Calu3 (cell line): ENCODE measurements around the gene SLC22A8. TPM values are rescaled to one million over a fixed set of nuclear protein-coding genes. Genes with fewer than 3 reads are reported as not detected.

ENCODE experiments used
- BruUV-seq: library from RNA; stranded (reverse); fragments of 400-500 nt; replicated peaks from 2 replicates; lab custom pipeline; 2021; lab: Mats Ljungman, UMichigan
- CTCF ChIA-PET: fragments of 300-600 bp; sonication (Branson Sonifier 250); formaldehyde crosslinking; loops from one replicate; lab custom pipeline; 2022; ENCODE audit warnings: antibody characterized with exemption; lab: Charles Lee
- DNase-seq: peaks from one replicate; pipeline ENCODE4 v3.0.0; 2022
- H3K27ac Mint-ChIP-seq: one replicate; pipeline ENCODE4 v1.8.0; 2022; ENCODE audit warnings: mixed read lengths; ENCODE audit not compliant: unreplicated experiment
- H3K27me3 Mint-ChIP-seq: one replicate; pipeline ENCODE4 v1.8.0; 2022; ENCODE audit warnings: mixed read lengths; ENCODE audit not compliant: unreplicated experiment
- H3K36me3 Mint-ChIP-seq: one replicate; pipeline ENCODE4 v1.8.0; 2022; ENCODE audit warnings: mild to moderate bottlenecking, moderate library complexity, mixed read lengths; ENCODE audit not compliant: insufficient read depth, unreplicated experiment
- H3K4me1 Mint-ChIP-seq: one replicate; pipeline ENCODE4 v1.8.0; 2022; ENCODE audit warnings: mild to moderate bottlenecking, low read depth, mixed read lengths; ENCODE audit not compliant: unreplicated experiment
- H3K4me3 Mint-ChIP-seq: one replicate; pipeline ENCODE4 v1.8.0; 2022; ENCODE audit warnings: mild to moderate bottlenecking, low read depth, moderate library complexity, mixed read lengths; ENCODE audit not compliant: unreplicated experiment
- H3K9me3 Mint-ChIP-seq: one replicate; pipeline ENCODE4 v1.8.0; 2022; ENCODE audit warnings: low read depth, mixed read lengths; ENCODE audit not compliant: unreplicated experiment
- CTCF ChIP-seq: fragments of 200-600 bp; IDR thresholded peaks from one replicate; pipeline ENCODE4 v1.8.0; 2022; ENCODE audit warnings: antibody characterized with exemption; ENCODE audit not compliant: unreplicated experiment
- intact Hi-C: fragments of 100-400 bp; cut with micrococcal nuclease; formaldehyde crosslinking; loops from one replicate; pipeline ENCODE4 v1.10.0; 2022; ENCODE audit not compliant: unreplicated experiment
- total RNA-seq: library from RNA; stranded (reverse); gene quantifications from 2 replicates; pipeline ENCODE4 v1.2.3, GENCODE V29; 2022

SLC22A8 gene
- total RNA-seq, 1 experiment from 2014 or later: not detected

GRCh38 chr11:63023841-63024648 lies 8.4 kb upstream of the SLC22A8 start:
- Mint-ChIP-seq H3K36me3 (no peaks in the 10 kb centered on the region), H3K9me3 (no peaks in the 10 kb centered on the region), H3K4me1 (no peaks in the 10 kb centered on the region), H3K27ac (no peak overlapping the region), H3K27me3 (peaks cover 84% of the 10 kb centered on the region), H3K4me3 (no peak overlapping the region)
- CTCF ChIA-PET: interaction anchor here (0.6 to 2.8 kb wide), 4 partner anchors 21 to 121 kb away, joined by 3 to 35 read pairs (median 10); no protein-coding TSS in a partner anchor
- intact Hi-C loops: loop anchor here (1.0 kb wide), 1 partner anchor 118 kb away; no protein-coding TSS in a partner anchor
- peak; percentile 98 for TF ChIP-seq CTCF
- DNase-seq: peak; percentile 90
- no TSS peak for BruUV-seq

- Mint-ChIP-seq H3K36me3 (no peaks in the 10 kb centered on the region), H3K4me3 (no peak overlapping the region), H3K4me1 (no peaks in the 10 kb centered on the region), H3K27me3 (peaks cover 84% of the 10 kb centered on the region), H3K9me3 (no peaks in the 10 kb centered on the region), H3K27ac (no peak overlapping the region)
- intact Hi-C loops: no loop called here
- CTCF ChIA-PET: interaction anchor here (0.6 to 2.8 kb wide), 5 partner anchors 21 to 142 kb away, joined by 3 to 35 read pairs (median 6); partner anchors contain the start of gene SLC3A2
- no TSS peak for BruUV-seq
- no peak for TF ChIP-seq CTCF
- DNase-seq: no peak
Observed at GRCh38 chr11:63023222-63023814, 7.7 kb upstream of the SLC22A8 start.

GRCh38 chr11:63022441-63022840 lies 6.8 kb upstream of the SLC22A8 start:
- no peak for TF ChIP-seq CTCF
- no peak for DNase-seq
- Mint-ChIP-seq H3K4me1 (no peaks in the 10 kb centered on the region), H3K36me3 (no peaks in the 10 kb centered on the region), H3K27ac (no peak overlapping the region), H3K4me3 (no peak overlapping the region), H3K9me3 (no peaks in the 10 kb centered on the region), H3K27me3 (peaks cover 84% of the 10 kb centered on the region)
- intact Hi-C loops: no loop called here
- CTCF ChIA-PET: interaction anchor here (1.3 to 2.8 kb wide), 4 partner anchors 113 to 141 kb away, joined by 3 to 35 read pairs (median 8); partner anchors contain the start of gene SLC3A2
- no TSS peak for BruUV-seq

GRCh38 chr11:63020671-63021291 lies 5.1 kb upstream of the SLC22A8 start:
- no TSS peak for BruUV-seq
- CTCF ChIA-PET: interaction anchor here (0.6 to 1.1 kb wide), 2 partner anchors 114 to 115 kb away, joined by 3 to 4 read pairs; no protein-coding TSS in a partner anchor
- no peak overlapping the region for H3K27ac Mint-ChIP-seq
- DNase-seq: peak; percentile 23
- no peaks in the 10 kb centered on the region for H3K4me1 Mint-ChIP-seq
- no peaks in the 10 kb centered on the region for H3K9me3 Mint-ChIP-seq
- H3K4me3 Mint-ChIP-seq: no peak overlapping the region
- intact Hi-C loops: no loop called here
- H3K27me3 Mint-ChIP-seq: peaks cover 75% of the 10 kb centered on the region
- TF ChIP-seq CTCF: peak; percentile 45
- H3K36me3 Mint-ChIP-seq: no peaks in the 10 kb centered on the region
